Mammary epithelial cell (primary cell): ENCODE data around the gene ATP6V1G3.

Source experiments
- EZH2 ChIP-seq: IDR thresholded peaks from 2 replicates; pipeline ENCODE4 v1.6.1; 2012; ENCODE audit warnings: low read length, inconsistent platforms, borderline replicate concordance
- TF ChIP-seq, protein P1 (sequence below), 2 donors: IDR thresholded peaks in 1 of 2; conservative IDR thresholded peaks in 1 of 2; 2 replicates each; pipeline ENCODE4 v1.5.1; 2011 to 2012; ENCODE audit warnings: inconsistent platforms in 2 of 2, low read length in 2 of 2, mild to moderate bottlenecking in 2 of 2, control low read depth in 1 of 2, low read depth in 1 of 2; ENCODE audit not compliant: insufficient read depth in 1 of 2; ENCODE audit errors: extremely low read depth in 1 of 2

DNA sequence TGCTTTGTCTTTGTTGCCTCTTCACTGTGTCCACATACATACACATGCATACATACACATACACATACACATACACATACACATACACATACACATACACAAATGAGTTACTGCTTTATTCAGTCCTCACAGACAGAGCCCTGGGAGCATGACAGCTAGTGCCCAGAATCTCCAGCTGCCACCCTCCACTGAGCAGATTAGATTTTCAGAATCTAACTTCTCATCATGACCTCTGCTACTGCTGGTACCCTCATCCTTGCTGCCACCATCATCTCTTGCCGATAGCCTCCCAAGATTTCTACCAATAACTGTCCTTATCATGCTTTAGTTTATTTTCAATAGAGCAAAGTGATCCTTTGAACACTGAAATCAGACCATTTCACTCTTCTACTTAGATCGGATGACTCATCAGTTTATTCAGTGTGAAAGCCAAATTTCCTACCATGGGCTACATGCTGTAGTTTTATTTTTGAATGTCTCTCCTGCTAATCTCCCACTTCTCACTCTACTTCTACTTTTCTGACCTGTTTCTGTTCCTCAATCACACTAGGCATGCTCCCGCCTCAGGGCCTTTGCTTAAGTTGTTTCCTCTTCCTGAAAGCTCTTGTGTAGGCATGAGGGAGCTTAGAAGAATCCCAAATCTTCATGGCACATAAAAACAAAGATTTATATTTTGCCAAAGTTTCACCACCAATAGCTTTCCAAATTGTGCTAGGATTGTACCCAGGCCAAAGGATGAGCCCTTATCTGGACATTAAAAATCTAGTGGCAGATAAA lies 43.0 kb downstream of the ATP6V1G3 start:
- TF ChIP-seq, protein P1, sequence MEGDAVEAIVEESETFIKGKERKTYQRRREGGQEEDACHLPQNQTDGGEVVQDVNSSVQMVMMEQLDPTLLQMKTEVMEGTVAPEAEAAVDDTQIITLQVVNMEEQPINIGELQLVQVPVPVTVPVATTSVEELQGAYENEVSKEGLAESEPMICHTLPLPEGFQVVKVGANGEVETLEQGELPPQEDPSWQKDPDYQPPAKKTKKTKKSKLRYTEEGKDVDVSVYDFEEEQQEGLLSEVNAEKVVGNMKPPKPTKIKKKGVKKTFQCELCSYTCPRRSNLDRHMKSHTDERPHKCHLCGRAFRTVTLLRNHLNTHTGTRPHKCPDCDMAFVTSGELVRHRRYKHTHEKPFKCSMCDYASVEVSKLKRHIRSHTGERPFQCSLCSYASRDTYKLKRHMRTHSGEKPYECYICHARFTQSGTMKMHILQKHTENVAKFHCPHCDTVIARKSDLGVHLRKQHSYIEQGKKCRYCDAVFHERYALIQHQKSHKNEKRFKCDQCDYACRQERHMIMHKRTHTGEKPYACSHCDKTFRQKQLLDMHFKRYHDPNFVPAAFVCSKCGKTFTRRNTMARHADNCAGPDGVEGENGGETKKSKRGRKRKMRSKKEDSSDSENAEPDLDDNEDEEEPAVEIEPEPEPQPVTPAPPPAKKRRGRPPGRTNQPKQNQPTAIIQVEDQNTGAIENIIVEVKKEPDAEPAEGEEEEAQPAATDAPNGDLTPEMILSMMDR (conservative IDR thresholded peaks at IDR 0.05 in 1 of 2, IDR thresholded peaks at IDR 0.05 in 1 of 2; ENCODE audit: extremely low read depth in 1 of 2, insufficient read depth in 1 of 2, low read depth in 1 of 2, low read length in 2 of 2) = no peak
- TF ChIP-seq EZH2 = no peak
